Prostate gland (tissue), 2 donors: Measurements from ENCODE around the gene SLC16A11.

Experiments used
- CTCF ChIP-seq, 4 experiments: fragments of 200-600 bp in 2 of 4; fragments of 450-650 bp in 2 of 4; sonication (generic) in 2 of 4; IDR thresholded peaks; 1 replicate in 3 of 4; 2 replicates in 1 of 4; pipeline ENCODE4 v1.5.1; 2016 to 2019; ENCODE audit warnings: antibody characterized with exemption in 4 of 4, mild to moderate bottlenecking in 2 of 4, moderate library complexity in 2 of 4
- POLR2AphosphoS5 ChIP-seq: sonication (generic); formaldehyde crosslinking; IDR thresholded peaks from one replicate; pipeline ENCODE4 v1.6.1; 2017; ENCODE audit warnings: antibody characterized with exemption

GRCh38 chr17:7064261-7064660, 20.4 kb upstream of the SLC16A11 start:
- TF ChIP-seq CTCF (IDR thresholded peaks at IDR 0.05) (no peak), POLR2AphosphoS5 (no peak)
